ENCODE results near the gene SGIP1. TPM values are rescaled to one million over a fixed set of nuclear protein-coding genes. Genes with fewer than 3 reads are reported as not detected.

Gene SGIP1
- polyA plus RNA-seq, 1 experiment, result 110 TPM

DNA sequence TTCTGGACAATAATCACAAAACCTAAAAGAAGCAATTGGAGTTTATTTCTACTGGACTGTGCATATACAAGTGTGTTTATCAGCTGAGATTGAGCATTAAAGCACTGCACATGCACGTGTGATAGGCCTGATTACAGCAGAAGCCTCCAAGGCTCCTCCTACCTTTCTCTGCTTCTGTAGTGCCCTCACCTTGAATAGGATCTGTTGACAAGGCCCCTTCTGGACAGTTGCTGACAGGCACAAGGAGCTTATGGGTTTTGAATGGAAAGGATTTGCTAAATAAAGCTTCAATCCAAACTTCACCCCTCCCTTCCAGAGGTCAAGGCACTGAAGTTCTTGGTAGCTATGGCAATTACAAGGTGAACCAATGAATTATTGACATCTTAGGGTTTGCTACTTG lies 7.9 kb upstream of the SGIP1 start:
- CTCF ChIA-PET, result interaction anchor here (11.4 kb wide), 1 partner anchor 22 kb away, joined by 66 read pairs; no protein-coding TSS in a partner anchor
- Histone ChIP-seq H3K27ac (ENCODE audit: low read depth, low read length) (no peak overlapping the region), H3K9me3 (ENCODE audit: control insufficient read depth, insufficient read depth, low read length) (no peaks in the 10 kb centered on the region; the same call in 1 of the 2 replicates), H3K4me3 (ENCODE audit: low read depth, low read length) (no peak overlapping the region), H3K27me3 (ENCODE audit: control insufficient read depth, insufficient read depth, low read length) (no peaks in the 10 kb centered on the region)
- DNase-seq (ENCODE audit: low read depth, low spot score), result no peak
- POLR2A ChIA-PET, result no interaction called here
- no peak for TF ChIP-seq CTCF (IDR thresholded peaks at IDR 0.05; ENCODE audit: low read depth, low read length)

DNA sequence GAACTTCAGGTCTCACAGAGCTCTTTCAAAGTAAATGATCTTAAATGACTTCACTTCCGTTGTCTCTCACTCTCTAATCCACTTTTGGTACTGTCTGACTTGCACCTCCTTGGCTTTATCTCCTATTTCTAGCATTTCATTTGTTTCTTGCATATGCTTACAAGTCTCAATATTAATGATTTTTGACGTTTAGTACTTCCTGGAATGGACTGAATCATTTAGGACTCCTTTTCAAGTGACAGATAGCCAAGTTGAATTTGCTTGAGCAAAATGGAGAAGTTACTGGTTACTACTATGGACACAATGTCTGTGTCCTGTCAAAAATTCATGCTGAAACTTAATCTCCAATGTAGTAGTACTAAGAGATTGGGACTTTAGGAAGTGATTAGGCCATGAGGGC lies 7.0 kb upstream of the SGIP1 start:
- no peak overlapping the region for H3K4me3 ChIP-seq (ENCODE audit: low read depth, low read length)
- no peak for DNase-seq (ENCODE audit: low read depth, low spot score)
- ChIA-PET CTCF (interaction anchor here (11.4 kb wide), 1 partner anchor 23 kb away, joined by 66 read pairs; no protein-coding TSS in a partner anchor), POLR2A (interaction anchor here (0.8 to 1.4 kb wide), 3 partner anchors 14 to 37 kb away, joined by 3 to 6 read pairs (median 4); no protein-coding TSS in a partner anchor)
- H3K9me3 ChIP-seq (ENCODE audit: control insufficient read depth, insufficient read depth, low read length), result no peaks in the 10 kb centered on the region; the same call in 1 of the 2 replicates
- peak overlapping the region; percentile 82 for H3K27ac ChIP-seq (ENCODE audit: low read depth, low read length)
- TF ChIP-seq CTCF (IDR thresholded peaks at IDR 0.05; ENCODE audit: low read depth, low read length), result no peak
- no peaks in the 10 kb centered on the region for H3K27me3 ChIP-seq (ENCODE audit: control insufficient read depth, insufficient read depth, low read length)

- Histone ChIP-seq H3K4me3 (ENCODE audit: low read depth, low read length) (no peak overlapping the region), H3K27me3 (ENCODE audit: control insufficient read depth, insufficient read depth, low read length) (no peaks in the 10 kb centered on the region), H3K27ac (ENCODE audit: low read depth, low read length) (peak overlapping the region; percentile 82), H3K9me3 (ENCODE audit: control insufficient read depth, insufficient read depth, low read length) (no peaks in the 10 kb centered on the region; the same call in 1 of the 2 replicates)
- ChIA-PET CTCF (interaction anchor here (11.4 kb wide), 1 partner anchor 24 kb away, joined by 66 read pairs; no protein-coding TSS in a partner anchor), POLR2A (interaction anchor here (0.8 to 1.4 kb wide), 3 partner anchors 13 to 37 kb away, joined by 3 to 6 read pairs (median 4); no protein-coding TSS in a partner anchor)
- TF ChIP-seq CTCF (IDR thresholded peaks at IDR 0.05; ENCODE audit: low read depth, low read length), result no peak
- DNase-seq (ENCODE audit: low read depth, low spot score), result peak; percentile 82
Observed at GRCh38 chr1:66527686-66528085, 6.3 kb upstream of the SGIP1 start.

DNA sequence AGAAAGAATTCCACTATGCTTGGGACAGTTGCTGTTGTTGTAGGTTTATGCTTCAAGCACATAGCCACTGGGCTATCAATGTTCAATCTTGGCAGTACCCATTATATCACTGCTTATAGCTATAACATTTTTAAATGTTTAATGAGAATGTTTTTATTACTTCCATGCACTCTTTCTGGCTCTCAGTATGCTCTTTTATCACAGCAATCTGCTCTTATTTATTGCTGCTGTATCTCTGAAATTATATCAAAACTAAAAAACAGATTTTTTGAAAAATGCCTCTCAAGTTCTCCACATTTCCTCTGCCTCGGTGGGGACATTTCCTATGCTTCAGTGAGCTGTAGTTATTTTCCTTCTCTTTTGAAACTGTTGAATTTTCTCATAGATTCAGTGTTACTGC lies 5.4 kb upstream of the SGIP1 start:
- Histone ChIP-seq H3K4me3 (ENCODE audit: low read depth, low read length) (no peak overlapping the region), H3K27ac (ENCODE audit: low read depth, low read length) (no peak overlapping the region), H3K27me3 (ENCODE audit: control insufficient read depth, insufficient read depth, low read length) (no peaks in the 10 kb centered on the region), H3K9me3 (ENCODE audit: control insufficient read depth, insufficient read depth, low read length) (no peaks in the 10 kb centered on the region; the same call in 1 of the 2 replicates)
- DNase-seq (ENCODE audit: low read depth, low spot score), result no peak
- no peak for TF ChIP-seq CTCF (IDR thresholded peaks at IDR 0.05; ENCODE audit: low read depth, low read length)
- ChIA-PET CTCF (interaction anchor here (0.6 to 11.4 kb wide), 3 partner anchors 25 to 286 kb away, joined by 3 to 66 read pairs (median 3); no protein-coding TSS in a partner anchor), POLR2A (interaction anchor here (0.5 to 1.4 kb wide), 2 partner anchors 23 to 137 kb away, joined by 3 to 6 read pairs; no protein-coding TSS in a partner anchor)

DNA sequence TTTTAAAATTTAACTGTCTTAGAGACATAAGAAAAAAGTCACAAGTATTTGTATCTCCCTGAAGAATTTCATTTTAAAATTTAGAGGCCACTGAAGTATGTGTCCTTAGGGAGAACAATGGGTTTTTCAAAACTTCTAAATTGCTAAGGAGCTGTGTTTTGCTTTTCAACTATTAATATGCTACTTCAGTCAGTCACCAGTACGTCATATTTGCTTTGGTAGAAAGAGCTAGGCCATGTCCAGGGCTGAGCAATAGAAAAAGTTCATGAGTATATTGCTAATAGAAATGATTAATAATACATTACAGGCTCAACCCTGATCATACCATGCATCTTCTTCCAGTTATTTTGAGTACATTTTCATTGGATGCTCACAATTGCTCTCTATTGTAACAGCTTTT lies 1.7 kb upstream of the SGIP1 start:
- ChIA-PET POLR2A (interaction anchor here (0.9 to 2.0 kb wide), 3 partner anchors 11 to 28 kb away, joined by 5 to 14 read pairs (median 6); no protein-coding TSS in a partner anchor), CTCF (interaction anchor here (0.8 to 11.4 kb wide), 4 partner anchors 11 to 290 kb away, joined by 3 to 66 read pairs (median 3); no protein-coding TSS in a partner anchor)
- no peaks in the 10 kb centered on the region; the same call in 1 of the 2 replicates for H3K9me3 ChIP-seq (ENCODE audit: control insufficient read depth, insufficient read depth, low read length)
- no peaks in the 10 kb centered on the region for H3K27me3 ChIP-seq (ENCODE audit: control insufficient read depth, insufficient read depth, low read length)
- no peak for DNase-seq (ENCODE audit: low read depth, low spot score)
- H3K27ac ChIP-seq (ENCODE audit: low read depth, low read length), result peak overlapping the region; percentile 98
- TF ChIP-seq CTCF (IDR thresholded peaks at IDR 0.05; ENCODE audit: low read depth, low read length), result no peak
- H3K4me3 ChIP-seq (ENCODE audit: low read depth, low read length), result peak overlapping the region; percentile 85

All from AG04450 (cell line).